ENCODE results near the gene C1orf159.

The C1orf159 gene

DNA sequence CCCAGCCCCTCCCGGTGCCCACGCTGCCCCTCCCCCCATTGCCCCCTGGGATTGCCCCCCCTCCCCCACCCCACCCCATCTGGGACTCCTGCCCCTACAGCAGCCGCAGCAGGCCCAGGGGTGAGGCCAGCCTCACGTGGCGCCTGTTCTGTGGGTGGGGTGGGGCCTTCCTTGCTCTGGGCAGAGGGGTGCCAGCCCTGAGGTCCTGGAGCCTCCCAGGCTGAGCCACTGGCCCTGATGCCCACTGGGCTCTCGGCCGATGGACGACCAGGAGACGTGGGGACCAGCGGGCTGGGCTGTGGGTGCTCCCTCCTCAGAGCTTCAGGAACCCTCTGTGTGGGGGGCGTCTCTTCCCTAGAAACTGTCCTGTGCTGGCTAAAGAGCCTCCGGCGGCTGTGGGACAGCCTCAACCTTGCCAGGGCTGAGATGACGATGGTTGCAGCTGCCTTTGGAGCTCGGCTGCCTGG lies 5.8 kb upstream of the C1orf159 start:
- Histone ChIP-seq H3K4me1 (ENCODE audit: low read depth, poor library complexity, severe bottlenecking) (peaks cover 13% of the 10 kb centered on the region), H3K27ac (no peak overlapping the region), H3K27me3 (ENCODE audit: insufficient read depth, low read depth) (peaks cover 81% of the 10 kb centered on the region), H4K20me1 (ENCODE audit: insufficient read depth) (no peaks in the 10 kb centered on the region), H3K4me3 (IDR thresholded peaks at IDR 0.05; ENCODE audit: insufficient read depth, low read depth, low read length) (no peak overlapping the region), H3K4me2 (no peak overlapping the region), H2AFZ (ENCODE audit: low read depth) (no peak overlapping the region), H3K9ac (no peak overlapping the region), H3K79me2 (ENCODE audit: insufficient read depth, low read depth) (no peaks in the 10 kb centered on the region), H3K36me3 (ENCODE audit: insufficient read depth) (no peaks in the 10 kb centered on the region)
- TF ChIP-seq, protein P1, sequence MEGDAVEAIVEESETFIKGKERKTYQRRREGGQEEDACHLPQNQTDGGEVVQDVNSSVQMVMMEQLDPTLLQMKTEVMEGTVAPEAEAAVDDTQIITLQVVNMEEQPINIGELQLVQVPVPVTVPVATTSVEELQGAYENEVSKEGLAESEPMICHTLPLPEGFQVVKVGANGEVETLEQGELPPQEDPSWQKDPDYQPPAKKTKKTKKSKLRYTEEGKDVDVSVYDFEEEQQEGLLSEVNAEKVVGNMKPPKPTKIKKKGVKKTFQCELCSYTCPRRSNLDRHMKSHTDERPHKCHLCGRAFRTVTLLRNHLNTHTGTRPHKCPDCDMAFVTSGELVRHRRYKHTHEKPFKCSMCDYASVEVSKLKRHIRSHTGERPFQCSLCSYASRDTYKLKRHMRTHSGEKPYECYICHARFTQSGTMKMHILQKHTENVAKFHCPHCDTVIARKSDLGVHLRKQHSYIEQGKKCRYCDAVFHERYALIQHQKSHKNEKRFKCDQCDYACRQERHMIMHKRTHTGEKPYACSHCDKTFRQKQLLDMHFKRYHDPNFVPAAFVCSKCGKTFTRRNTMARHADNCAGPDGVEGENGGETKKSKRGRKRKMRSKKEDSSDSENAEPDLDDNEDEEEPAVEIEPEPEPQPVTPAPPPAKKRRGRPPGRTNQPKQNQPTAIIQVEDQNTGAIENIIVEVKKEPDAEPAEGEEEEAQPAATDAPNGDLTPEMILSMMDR (conservative IDR thresholded peaks at IDR 0.05; ENCODE audit: low read depth, low read length), result no peak

DNA sequence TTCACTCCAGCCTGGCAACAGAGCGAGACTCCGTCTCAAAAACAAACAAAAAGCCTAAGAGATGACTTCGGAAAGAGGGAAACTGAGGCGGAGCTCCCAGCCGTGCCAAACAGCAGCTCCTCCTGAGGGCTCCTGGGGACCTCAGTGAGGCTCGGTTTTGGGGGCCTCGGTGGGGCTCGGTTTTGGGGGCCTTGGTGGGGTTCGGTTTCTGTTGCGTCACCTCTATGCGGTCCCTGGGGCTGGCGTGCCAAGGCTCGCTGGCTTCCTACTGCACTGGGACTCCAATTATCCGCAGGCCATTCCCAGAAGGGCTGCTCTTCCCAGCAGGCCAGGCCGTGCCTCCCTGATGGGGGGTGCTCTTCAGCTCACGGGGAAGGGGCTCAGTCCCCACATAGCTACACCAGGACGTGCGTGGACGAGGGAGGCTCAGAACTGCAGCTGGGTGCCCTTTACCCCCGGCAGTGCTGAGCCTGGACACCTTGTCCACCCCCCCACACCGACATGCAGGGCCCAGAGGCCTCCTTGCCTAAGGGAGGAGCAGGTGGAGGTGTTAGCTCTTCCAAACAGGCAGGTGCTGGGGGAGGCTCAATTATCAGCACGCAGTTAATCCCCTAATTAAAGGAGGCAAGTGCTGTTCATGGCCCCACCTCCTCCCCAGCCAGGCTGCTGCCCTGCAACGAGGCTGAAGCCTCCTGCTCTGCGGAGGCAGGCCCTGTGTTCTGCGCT lies 5.1 kb upstream of the C1orf159 start:
- Histone ChIP-seq H2AFZ (ENCODE audit: low read depth) (no peak overlapping the region), H3K4me3 (IDR thresholded peaks at IDR 0.05; ENCODE audit: insufficient read depth, low read depth, low read length) (no peak overlapping the region), H3K4me1 (ENCODE audit: low read depth, poor library complexity, severe bottlenecking) (peaks cover 13% of the 10 kb centered on the region), H4K20me1 (ENCODE audit: insufficient read depth) (no peaks in the 10 kb centered on the region), H3K27ac (no peak overlapping the region), H3K4me2 (no peak overlapping the region), H3K79me2 (ENCODE audit: insufficient read depth, low read depth) (no peaks in the 10 kb centered on the region), H3K9ac (no peak overlapping the region), H3K27me3 (ENCODE audit: insufficient read depth, low read depth) (peaks cover 75% of the 10 kb centered on the region), H3K36me3 (ENCODE audit: insufficient read depth) (no peaks in the 10 kb centered on the region)
- TF ChIP-seq, protein P1 (conservative IDR thresholded peaks at IDR 0.05; ENCODE audit: low read depth, low read length), result no peak

GRCh38 chr1:1120096-1120495 lies 4.2 kb upstream of the C1orf159 start:
- no peak overlapping the region for H3K4me3 ChIP-seq (IDR thresholded peaks at IDR 0.05; ENCODE audit: insufficient read depth, low read depth, low read length)
- H4K20me1 ChIP-seq (ENCODE audit: insufficient read depth), result no peaks in the 10 kb centered on the region
- no peak overlapping the region for H3K4me2 ChIP-seq
- TF ChIP-seq, protein P1 (conservative IDR thresholded peaks at IDR 0.05; ENCODE audit: low read depth, low read length), result no peak
- peaks cover 66% of the 10 kb centered on the region for H3K27me3 ChIP-seq (ENCODE audit: insufficient read depth, low read depth)
- H3K79me2 ChIP-seq (ENCODE audit: insufficient read depth, low read depth), result no peaks in the 10 kb centered on the region
- H3K36me3 ChIP-seq (ENCODE audit: insufficient read depth), result no peaks in the 10 kb centered on the region
- no peak overlapping the region for H3K27ac ChIP-seq
- no peak overlapping the region for H3K9ac ChIP-seq
- H2AFZ ChIP-seq (ENCODE audit: low read depth), result no peak overlapping the region
- H3K4me1 ChIP-seq (ENCODE audit: low read depth, poor library complexity, severe bottlenecking), result peaks cover 14% of the 10 kb centered on the region

GRCh38 chr1:1119272-1119890 lies 3.5 kb upstream of the C1orf159 start:
- Histone ChIP-seq H3K4me3 (IDR thresholded peaks at IDR 0.05; ENCODE audit: insufficient read depth, low read depth, low read length) (no peak overlapping the region), H3K9ac (no peak overlapping the region), H3K4me1 (ENCODE audit: low read depth, poor library complexity, severe bottlenecking) (peaks cover 17% of the 10 kb centered on the region), H3K79me2 (ENCODE audit: insufficient read depth, low read depth) (no peaks in the 10 kb centered on the region), H3K4me2 (no peak overlapping the region), H3K27me3 (ENCODE audit: insufficient read depth, low read depth) (peaks cover 59% of the 10 kb centered on the region), H3K36me3 (ENCODE audit: insufficient read depth) (no peaks in the 10 kb centered on the region), H2AFZ (ENCODE audit: low read depth) (no peak overlapping the region), H3K27ac (no peak overlapping the region), H4K20me1 (ENCODE audit: insufficient read depth) (no peaks in the 10 kb centered on the region)
- TF ChIP-seq, protein P1 (conservative IDR thresholded peaks at IDR 0.05; ENCODE audit: low read depth, low read length), result no peak

Data from KMS-11 (cell line).